HCT116 (cell line): ENCODE data around the gene ATG10.

Source experiments
- EZH2 ChIP-seq: fragments of 200-600 bp; sonication (generic); IDR thresholded peaks from 2 replicates; pipeline ENCODE4 v1.6.1; 2017; ENCODE audit warnings: antibody characterized with exemption, mixed run types
- SP1 ChIP-seq: IDR thresholded peaks from 2 replicates; pipeline ENCODE4 v1.6.1; 2012; ENCODE audit warnings: low read depth
- SRF ChIP-seq: IDR thresholded peaks from 2 replicates; pipeline ENCODE4 v1.6.1; 2012; ENCODE audit warnings: low read depth
- TF ChIP-seq, protein P1 (sequence below), 3 experiments: fragments of 200-600 bp in 1 of 3; sonication (generic) in 1 of 3; IDR thresholded peaks in 2 of 3; conservative IDR thresholded peaks in 1 of 3; 2 replicates each; pipeline ENCODE4 v1.5.1; 2012 to 2017; ENCODE audit warnings: low read depth in 2 of 3, low read length in 2 of 3, antibody characterized with exemption in 1 of 3, borderline replicate concordance in 1 of 3, control low read depth in 1 of 3, mild to moderate bottlenecking in 1 of 3, mixed read lengths in 1 of 3, mixed run types in 1 of 3, moderate library complexity in 1 of 3; ENCODE audit not compliant: insufficient read depth in 1 of 3

DNA sequence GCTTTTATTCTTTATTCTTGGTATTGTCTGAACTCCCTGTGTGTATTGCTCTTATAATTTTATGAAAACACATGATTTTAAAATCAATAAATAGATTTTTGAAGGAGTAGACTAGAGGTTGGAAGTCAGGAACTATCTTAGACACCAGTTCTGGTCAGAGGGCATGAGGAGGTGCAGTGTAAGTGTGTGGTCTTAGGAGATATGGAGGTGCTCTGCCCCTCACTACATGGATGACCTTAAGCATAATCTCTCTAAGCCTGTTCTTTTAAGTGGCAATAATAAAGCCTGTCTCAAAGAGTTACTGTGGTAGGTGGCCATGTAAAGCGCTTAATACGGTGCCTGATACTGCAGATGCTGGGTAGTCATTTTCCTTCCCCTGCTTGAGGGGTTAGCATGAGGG, 272.3 kb downstream of the ATG10 start:
- TF ChIP-seq, protein P1, sequence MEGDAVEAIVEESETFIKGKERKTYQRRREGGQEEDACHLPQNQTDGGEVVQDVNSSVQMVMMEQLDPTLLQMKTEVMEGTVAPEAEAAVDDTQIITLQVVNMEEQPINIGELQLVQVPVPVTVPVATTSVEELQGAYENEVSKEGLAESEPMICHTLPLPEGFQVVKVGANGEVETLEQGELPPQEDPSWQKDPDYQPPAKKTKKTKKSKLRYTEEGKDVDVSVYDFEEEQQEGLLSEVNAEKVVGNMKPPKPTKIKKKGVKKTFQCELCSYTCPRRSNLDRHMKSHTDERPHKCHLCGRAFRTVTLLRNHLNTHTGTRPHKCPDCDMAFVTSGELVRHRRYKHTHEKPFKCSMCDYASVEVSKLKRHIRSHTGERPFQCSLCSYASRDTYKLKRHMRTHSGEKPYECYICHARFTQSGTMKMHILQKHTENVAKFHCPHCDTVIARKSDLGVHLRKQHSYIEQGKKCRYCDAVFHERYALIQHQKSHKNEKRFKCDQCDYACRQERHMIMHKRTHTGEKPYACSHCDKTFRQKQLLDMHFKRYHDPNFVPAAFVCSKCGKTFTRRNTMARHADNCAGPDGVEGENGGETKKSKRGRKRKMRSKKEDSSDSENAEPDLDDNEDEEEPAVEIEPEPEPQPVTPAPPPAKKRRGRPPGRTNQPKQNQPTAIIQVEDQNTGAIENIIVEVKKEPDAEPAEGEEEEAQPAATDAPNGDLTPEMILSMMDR (IDR thresholded peaks at IDR 0.05 in 2 of 3, conservative IDR thresholded peaks at IDR 0.05 in 1 of 3; ENCODE audit: borderline replicate concordance in 1 of 3, insufficient read depth in 1 of 3, low read depth in 2 of 3, low read length in 2 of 3) = no peak
- no peak for TF ChIP-seq SRF
- no peak for TF ChIP-seq EZH2
- no peak for TF ChIP-seq SP1
